Renal cortex interstitium (tissue), 11 donors: ENCODE data around the gene UBE2B. TPM values are rescaled to one million over a fixed set of nuclear protein-coding genes. Genes with fewer than 3 reads are reported as not detected.

ENCODE experiments used
- DNase-seq, 11 donors: peaks; one replicate each; pipeline ENCODE4 v3.0.0-alpha.2; 2013; ENCODE audit warnings: low read depth in 9 of 11, low spot score in 4 of 11; ENCODE audit errors: extremely low read depth in 1 of 11
- polyA plus RNA-seq, 3 donors: library from polyadenylated mRNA; unstranded; fragments of 120-200 nt; gene quantifications; one replicate each; pipeline ENCODE4 v1.2.1, GENCODE V29; 2013; ENCODE audit not compliant: insufficient read length in 3 of 3

The UBE2B gene
- polyA plus RNA-seq, 3 donors, result 111 to 143 (median 138) TPM

GRCh38 chr5:134426361-134426760 is 55.0 kb downstream of the UBE2B start:
- no peak for DNase-seq

GRCh38 chr5:134427540-134428041 is 56.2 kb downstream of the UBE2B start:
- no peak for DNase-seq

- DNase-seq, result no peak
Measured at GRCh38 chr5:134430001-134430569, 58.7 kb downstream of the UBE2B start.

- no peak for DNase-seq
Measured at GRCh38 chr5:134432174-134432573, 60.8 kb downstream of the UBE2B start.

GRCh38 chr5:134432677-134433359 is 61.4 kb downstream of the UBE2B start:
- DNase-seq, result no peak

GRCh38 chr5:134435560-134435959 is 64.2 kb downstream of the UBE2B start:
- no peak for DNase-seq

GRCh38 chr5:134436523-134437339 is 65.4 kb downstream of the UBE2B start:
- DNase-seq, result peak in 2 of 11 donors; percentile 34 to 54

- no peak for DNase-seq
Measured at GRCh38 chr5:134437340-134437846, 66.0 kb downstream of the UBE2B start.

- no peak for DNase-seq
Measured at GRCh38 chr5:134437847-134438581, 66.6 kb downstream of the UBE2B start.

GRCh38 chr5:134438721-134439123 is 67.4 kb downstream of the UBE2B start:
- DNase-seq, result no peak

- peak in 4 of 11 donors; percentile 28 to 58 (median 46) for DNase-seq
Measured at GRCh38 chr5:134439210-134439654, 67.9 kb downstream of the UBE2B start.

GRCh38 chr5:134440201-134440755 is 68.9 kb downstream of the UBE2B start:
- no peak for DNase-seq

Other genes with a start within 250 kb of the UBE2B start
- 100 to 1,000 TPM; 681 to 900 (median 805) TPM for gene SKP1, start 194.6 kb upstream of the UBE2B start, polyA plus RNA-seq
- gene PPP2CA, start 145.5 kb upstream of the UBE2B start, polyA plus RNA-seq, result 100 to 1,000 TPM; 176 to 229 (median 220) TPM
- gene CDKL3, start 4.4 kb upstream of the UBE2B start, polyA plus RNA-seq, result 1 to 10 TPM; 4.5 to 9.3 (median 7.7) TPM
- 10 to 100 TPM; 29.8 to 42.4 (median 31.8) TPM for gene CDKN2AIPNL, start 40.3 kb downstream of the UBE2B start, polyA plus RNA-seq
- 10 to 100 TPM in 2 of 3 donors, 1 to 10 TPM in 1; 9.3 to 16.5 (median 10.6) TPM for gene JADE2, start 154.1 kb downstream of the UBE2B start, polyA plus RNA-seq